Lower lobe of right lung (tissue), 2 donors: Measurements from ENCODE around the gene TEX55. TPM values are rescaled to one million over a fixed set of nuclear protein-coding genes. Genes with fewer than 3 reads are reported as not detected.

Experiments used
- ATAC-seq, 2 donors: fragments of 200-7000 bp; cut with Tn5 transposase; one replicate each; pipeline ENCODE4 v1.9.1; 2020 to 2022; ENCODE audit warnings: mild to moderate bottlenecking in 2 of 2, moderate library complexity in 2 of 2
- DNase-seq: peaks from one replicate; pipeline ENCODE4 v3.0.0-alpha.2; 2020
- H3K27ac ChIP-seq: fragments of 200-600 bp; one replicate; pipeline ENCODE4 v1.8.0; 2022
- H3K27me3 ChIP-seq: fragments of 200-600 bp; one replicate; pipeline ENCODE4 v1.8.0; 2022; ENCODE audit warnings: low read depth
- H3K36me3 ChIP-seq: fragments of 200-600 bp; one replicate; pipeline ENCODE4 v1.8.0; 2022; ENCODE audit warnings: mild to moderate bottlenecking
- H3K4me1 ChIP-seq: fragments of 200-600 bp; one replicate; pipeline ENCODE4 v1.8.0; 2022
- H3K4me3 ChIP-seq: fragments of 200-600 bp; one replicate; pipeline ENCODE4 v1.8.0; 2022; ENCODE audit warnings: mild to moderate bottlenecking
- H3K9me3 ChIP-seq: fragments of 200-600 bp; one replicate; pipeline ENCODE4 v1.8.0; 2022
- intact Hi-C: fragments of 100-400 bp; cut with DNase I; formaldehyde crosslinking; loops from one replicate; pipeline ENCODE4 v1.11.0; 2022
- total RNA-seq: library from RNA; stranded (reverse); fragmentation: NEBNext Ultra II Directional; extraction: Animal tissue kit (Norgen Biotek cat#: 25700); gene quantifications from one replicate; pipeline ENCODE4 v1.2.1, GENCODE V29; 2021
- TF ChIP-seq, protein P1 (sequence below): fragments of 200-600 bp; IDR thresholded peaks from one replicate; pipeline ENCODE4 v1.8.0; 2022; ENCODE audit warnings: antibody characterized with exemption, mild to moderate bottlenecking
- donor health status: DM: no; HTN: yes; CAD: no; lungs with severe emphysema.

The TEX55 gene
- total RNA-seq, 1 donor from 2014 or later: not detected

DNA sequence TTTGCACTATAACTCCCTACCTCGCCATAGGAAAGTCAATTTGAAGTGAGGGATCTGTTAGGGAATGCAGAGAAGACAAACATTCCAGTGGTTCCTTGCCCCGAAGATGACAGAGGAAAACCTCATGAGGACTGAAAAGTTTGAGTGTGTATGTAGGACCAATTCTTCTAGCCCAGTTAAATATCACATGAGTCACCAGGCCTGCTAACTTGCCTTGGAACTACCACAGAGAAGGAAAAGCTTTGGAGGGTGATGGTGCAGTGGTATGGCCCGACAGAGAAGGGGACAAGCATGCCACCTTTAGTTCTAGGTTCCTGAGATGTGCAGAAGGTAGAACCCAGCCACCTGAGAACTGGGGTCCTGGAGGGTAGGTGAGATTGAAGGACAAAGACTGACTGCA, 24.9 kb downstream of the TEX55 start:
- TF ChIP-seq, protein P1, sequence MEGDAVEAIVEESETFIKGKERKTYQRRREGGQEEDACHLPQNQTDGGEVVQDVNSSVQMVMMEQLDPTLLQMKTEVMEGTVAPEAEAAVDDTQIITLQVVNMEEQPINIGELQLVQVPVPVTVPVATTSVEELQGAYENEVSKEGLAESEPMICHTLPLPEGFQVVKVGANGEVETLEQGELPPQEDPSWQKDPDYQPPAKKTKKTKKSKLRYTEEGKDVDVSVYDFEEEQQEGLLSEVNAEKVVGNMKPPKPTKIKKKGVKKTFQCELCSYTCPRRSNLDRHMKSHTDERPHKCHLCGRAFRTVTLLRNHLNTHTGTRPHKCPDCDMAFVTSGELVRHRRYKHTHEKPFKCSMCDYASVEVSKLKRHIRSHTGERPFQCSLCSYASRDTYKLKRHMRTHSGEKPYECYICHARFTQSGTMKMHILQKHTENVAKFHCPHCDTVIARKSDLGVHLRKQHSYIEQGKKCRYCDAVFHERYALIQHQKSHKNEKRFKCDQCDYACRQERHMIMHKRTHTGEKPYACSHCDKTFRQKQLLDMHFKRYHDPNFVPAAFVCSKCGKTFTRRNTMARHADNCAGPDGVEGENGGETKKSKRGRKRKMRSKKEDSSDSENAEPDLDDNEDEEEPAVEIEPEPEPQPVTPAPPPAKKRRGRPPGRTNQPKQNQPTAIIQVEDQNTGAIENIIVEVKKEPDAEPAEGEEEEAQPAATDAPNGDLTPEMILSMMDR: no peak

DNA sequence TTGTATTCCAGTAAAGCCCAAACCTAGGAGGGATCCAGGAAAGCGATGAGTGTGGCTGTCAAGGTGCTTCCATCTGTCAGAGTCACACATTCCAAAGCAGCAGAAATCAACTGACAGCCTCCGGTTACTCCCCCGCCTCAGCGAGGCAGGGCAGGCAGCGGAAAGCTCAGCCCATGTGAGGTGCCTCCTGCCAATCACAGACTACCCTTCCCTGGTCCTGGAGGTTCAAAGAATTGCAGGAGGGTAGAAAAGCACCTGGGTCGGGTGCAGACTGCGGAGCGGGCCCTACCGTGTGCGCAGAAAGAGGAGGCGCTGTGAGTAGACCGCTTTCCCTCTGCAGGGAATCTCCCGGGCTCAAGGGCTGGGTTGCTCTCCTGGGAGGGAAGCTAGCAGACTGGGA, 27.4 kb downstream of the TEX55 start, which contains the start of gene UPK1B:
UPK1B (plus strand) TSS at position 274 of the 400 bp plus-strand sequence. CDS start 13,144 bp downstream, outside the sequence.
- intact Hi-C loops: no loop called here
- Histone ChIP-seq H3K9me3 (no peaks in the 10 kb centered on the region), H3K27me3 (no peaks in the 10 kb centered on the region), H3K4me3 (no peak within 1 kb of the TSS), H3K27ac (no peak within 1 kb of the TSS), H3K36me3 (no peaks in the 10 kb centered on the region), H3K4me1 (no peaks in the 10 kb centered on the region)
- TF ChIP-seq, protein P1: no peak
- DNase-seq (no peak), ATAC-seq (peak in 1 of 2 donors; percentile 23)

More for the DNA sequence above, 24.9 kb downstream of the TEX55 start:
- intact Hi-C loops: no loop called here
- H3K4me3 ChIP-seq: no peak overlapping the region
- DNase-seq: no peak
- no peaks in the 10 kb centered on the region for H3K27me3 ChIP-seq
- no peaks in the 10 kb centered on the region for H3K9me3 ChIP-seq
- no peak for ATAC-seq
- no peak overlapping the region for H3K27ac ChIP-seq
- no peaks in the 10 kb centered on the region for H3K4me1 ChIP-seq
- H3K36me3 ChIP-seq: no peaks in the 10 kb centered on the region

- DNase-seq (no peak), ATAC-seq (no peak)
- Histone ChIP-seq H3K36me3 (no peaks in the 10 kb centered on the region), H3K27me3 (no peaks in the 10 kb centered on the region), H3K9me3 (no peaks in the 10 kb centered on the region), H3K4me3 (no peak overlapping the region), H3K27ac (no peak overlapping the region), H3K4me1 (no peaks in the 10 kb centered on the region)
- intact Hi-C loops: no loop called here
- TF ChIP-seq, protein P1: no peak
Observed at GRCh38 chr3:119175872-119176756, 30.1 kb downstream of the TEX55 start.

DNA sequence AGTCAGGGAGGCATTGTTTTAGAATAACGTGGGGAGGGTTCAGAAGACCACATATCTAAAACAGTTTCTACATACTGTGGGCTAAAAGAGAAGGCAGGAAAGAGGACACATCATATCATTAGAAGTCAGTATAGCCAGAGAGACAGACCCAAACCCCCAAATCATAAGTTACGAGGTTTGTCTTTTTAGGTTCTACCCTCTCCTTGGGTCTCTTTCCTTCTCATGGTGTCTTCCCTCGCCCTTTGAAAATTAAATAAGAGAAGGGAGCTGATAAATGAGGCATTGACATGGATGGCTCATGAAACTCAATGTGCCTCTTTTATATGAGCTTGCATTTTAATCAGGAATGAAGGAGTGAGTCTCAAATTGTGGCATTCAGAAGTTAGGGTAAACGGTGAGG, 30.8 kb downstream of the TEX55 start:
- Histone ChIP-seq H3K36me3 (no peaks in the 10 kb centered on the region), H3K4me1 (no peaks in the 10 kb centered on the region), H3K4me3 (no peak overlapping the region), H3K27me3 (no peaks in the 10 kb centered on the region), H3K9me3 (no peaks in the 10 kb centered on the region), H3K27ac (no peak overlapping the region)
- intact Hi-C loops: no loop called here
- DNase-seq (no peak), ATAC-seq (no peak)
- TF ChIP-seq, protein P1: no peak

DNA sequence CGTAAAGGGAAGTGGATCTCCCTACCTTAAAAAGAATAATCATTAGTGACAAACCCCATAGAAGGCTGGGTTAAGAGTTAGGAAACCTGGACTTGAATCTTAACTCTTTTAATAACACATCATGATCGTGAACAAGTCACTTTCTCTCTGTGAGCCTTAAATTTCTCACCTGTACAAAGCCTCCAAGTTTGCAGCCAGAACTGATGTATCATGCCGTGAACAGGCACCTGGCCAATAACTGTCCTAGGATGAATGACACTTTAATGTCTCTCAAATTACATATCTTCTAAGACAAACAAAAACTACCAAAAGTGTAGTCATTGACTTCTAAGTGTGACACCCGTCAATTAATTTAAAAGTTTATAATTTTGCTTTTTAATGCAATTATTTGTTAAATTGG, 31.4 kb downstream of the TEX55 start:
- ATAC-seq: no peak
- intact Hi-C loops: no loop called here
- H3K27ac ChIP-seq: no peak overlapping the region
- H3K36me3 ChIP-seq: no peaks in the 10 kb centered on the region
- DNase-seq: no peak
- H3K4me1 ChIP-seq: no peaks in the 10 kb centered on the region
- H3K9me3 ChIP-seq: no peaks in the 10 kb centered on the region
- no peaks in the 10 kb centered on the region for H3K27me3 ChIP-seq
- TF ChIP-seq, protein P1: no peak
- no peak overlapping the region for H3K4me3 ChIP-seq
